ENCODE measurements around the gene ARHGAP21.

- no peak for TF ChIP-seq CTCF (IDR thresholded peaks at IDR 0.05 in 4 of 5, conservative IDR thresholded peaks at IDR 0.05 in 1 of 5)
- TF ChIP-seq POLR2A (IDR thresholded peaks at IDR 0.05), result no peak
Measured at GRCh38 chr10:24762161-24762924, 38.7 kb upstream of the ARHGAP21 start.
